Measurements from ENCODE around the gene FADS2. TPM values are rescaled to one million over a fixed set of nuclear protein-coding genes. Genes with fewer than 3 reads are reported as not detected.

Gene FADS2
- total and polyA plus RNA-seq, 9 of the 15 experiments (the other 6 are each of a cell fraction or from before 2014, with no cell fraction given), result 2.9 to 42.8 (median 16.2) TPM

DNA sequence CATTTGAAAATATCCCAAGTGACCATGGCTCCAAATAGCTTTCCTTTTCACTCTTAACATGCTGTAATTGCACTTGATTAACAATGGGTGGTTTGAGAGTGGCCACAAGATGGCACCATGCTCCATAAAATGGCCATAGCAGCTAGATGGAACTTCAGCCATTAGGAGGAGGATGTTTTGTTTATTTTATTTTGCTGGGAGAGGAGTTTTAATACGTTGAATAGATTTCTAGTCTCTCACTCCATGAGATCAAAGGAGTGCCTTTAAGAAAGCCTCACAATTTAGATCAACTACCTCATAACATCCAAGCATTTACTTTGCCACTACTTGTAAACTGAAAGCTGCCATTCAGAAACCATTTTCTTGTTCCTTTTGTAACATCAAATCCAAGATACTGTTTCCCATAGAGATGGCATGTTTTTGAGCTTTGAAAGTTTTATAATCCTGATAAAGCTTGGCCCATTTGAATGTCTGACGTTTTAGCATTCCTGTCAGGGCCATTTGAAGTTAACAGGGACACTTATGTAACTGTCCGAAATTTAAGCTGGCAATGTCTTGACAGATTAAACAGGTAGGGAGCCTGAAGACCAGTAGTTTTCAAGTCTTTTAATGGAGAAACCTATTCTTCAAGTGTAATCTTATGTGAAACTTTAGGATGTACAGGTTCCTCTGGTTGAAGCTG lies 30.7 kb upstream of the FADS2 start (continued):
- no peak for TF ChIP-seq XRCC3 (IDR thresholded peaks at IDR 0.05)
- TF ChIP-seq, protein P1, sequence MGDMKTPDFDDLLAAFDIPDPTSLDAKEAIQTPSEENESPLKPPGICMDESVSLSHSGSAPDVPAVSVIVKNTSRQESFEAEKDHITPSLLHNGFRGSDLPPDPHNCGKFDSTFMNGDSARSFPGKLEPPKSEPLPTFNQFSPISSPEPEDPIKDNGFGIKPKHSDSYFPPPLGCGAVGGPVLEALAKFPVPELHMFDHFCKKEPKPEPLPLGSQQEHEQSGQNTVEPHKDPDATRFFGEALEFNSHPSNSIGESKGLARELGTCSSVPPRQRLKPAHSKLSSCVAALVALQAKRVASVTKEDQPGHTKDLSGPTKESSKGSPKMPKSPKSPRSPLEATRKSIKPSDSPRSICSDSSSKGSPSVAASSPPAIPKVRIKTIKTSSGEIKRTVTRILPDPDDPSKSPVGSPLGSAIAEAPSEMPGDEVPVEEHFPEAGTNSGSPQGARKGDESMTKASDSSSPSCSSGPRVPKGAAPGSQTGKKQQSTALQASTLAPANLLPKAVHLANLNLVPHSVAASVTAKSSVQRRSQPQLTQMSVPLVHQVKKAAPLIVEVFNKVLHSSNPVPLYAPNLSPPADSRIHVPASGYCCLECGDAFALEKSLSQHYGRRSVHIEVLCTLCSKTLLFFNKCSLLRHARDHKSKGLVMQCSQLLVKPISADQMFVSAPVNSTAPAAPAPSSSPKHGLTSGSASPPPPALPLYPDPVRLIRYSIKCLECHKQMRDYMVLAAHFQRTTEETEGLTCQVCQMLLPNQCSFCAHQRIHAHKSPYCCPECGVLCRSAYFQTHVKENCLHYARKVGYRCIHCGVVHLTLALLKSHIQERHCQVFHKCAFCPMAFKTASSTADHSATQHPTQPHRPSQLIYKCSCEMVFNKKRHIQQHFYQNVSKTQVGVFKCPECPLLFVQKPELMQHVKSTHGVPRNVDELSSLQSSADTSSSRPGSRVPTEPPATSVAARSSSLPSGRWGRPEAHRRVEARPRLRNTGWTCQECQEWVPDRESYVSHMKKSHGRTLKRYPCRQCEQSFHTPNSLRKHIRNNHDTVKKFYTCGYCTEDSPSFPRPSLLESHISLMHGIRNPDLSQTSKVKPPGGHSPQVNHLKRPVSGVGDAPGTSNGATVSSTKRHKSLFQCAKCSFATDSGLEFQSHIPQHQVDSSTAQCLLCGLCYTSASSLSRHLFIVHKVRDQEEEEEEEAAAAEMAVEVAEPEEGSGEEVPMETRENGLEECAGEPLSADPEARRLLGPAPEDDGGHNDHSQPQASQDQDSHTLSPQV (IDR thresholded peaks at IDR 0.05), result peak; percentile 85; the same call in 1 of the 2 replicates
- no peak for TF ChIP-seq SREBF2 (CRISPR knock-in tag; IDR thresholded peaks at IDR 0.05)
- TF ChIP-seq SIX5 (IDR thresholded peaks at IDR 0.05; ENCODE audit: borderline replicate concordance in 1 of 2, insufficient read depth in 1 of 2, low read depth in 1 of 2, low read length in 2 of 2), result no peak
- TF ChIP-seq TAF9B (IDR thresholded peaks at IDR 0.05; ENCODE audit: partially characterized antibody), result no peak
- TF ChIP-seq MAFK (IDR thresholded peaks at IDR 0.05; ENCODE audit: low read length), result 0 out of 2 replicates have a peak, but pooled peaks have one; percentile 5
- 0 out of 2 replicates have a peak, but pooled peaks have one; percentile 31 for TF ChIP-seq MYNN (IDR thresholded peaks at IDR 0.05)
- TF ChIP-seq MYNN (CRISPR knock-in tag; IDR thresholded peaks at IDR 0.05), result no peak
- TF ChIP-seq SMAD2 (IDR thresholded peaks at IDR 0.05; ENCODE audit: low read depth, low read length), result no peak
- TF ChIP-seq MTA3 (IDR thresholded peaks at IDR 0.05; ENCODE audit: borderline replicate concordance), result no peak
- 0 out of 2 replicates have a peak, but pooled peaks have one; percentile 6 for TF ChIP-seq NR2F6 (CRISPR knock-in tag; IDR thresholded peaks at IDR 0.05)
- TF ChIP-seq CXXC5 (CRISPR knock-in tag; IDR thresholded peaks at IDR 0.05), result no peak
- peak; percentile 59 for TF ChIP-seq POLR2A (conservative IDR thresholded peaks at IDR 0.05)
- no peak for TF ChIP-seq HEY1 (CRISPR knock-in tag; IDR thresholded peaks at IDR 0.05; ENCODE audit: borderline replicate concordance)
- TF ChIP-seq RHOXF2B (CRISPR knock-in tag; conservative IDR thresholded peaks at IDR 0.05), result no peak
- peak; percentile 18; the same call in 1 of the 2 replicates for TF ChIP-seq PML (IDR thresholded peaks at IDR 0.05; ENCODE audit: low read length)
- no peak for TF ChIP-seq KLF10 (CRISPR knock-in tag; IDR thresholded peaks at IDR 0.05)
- TF ChIP-seq, protein P2, sequence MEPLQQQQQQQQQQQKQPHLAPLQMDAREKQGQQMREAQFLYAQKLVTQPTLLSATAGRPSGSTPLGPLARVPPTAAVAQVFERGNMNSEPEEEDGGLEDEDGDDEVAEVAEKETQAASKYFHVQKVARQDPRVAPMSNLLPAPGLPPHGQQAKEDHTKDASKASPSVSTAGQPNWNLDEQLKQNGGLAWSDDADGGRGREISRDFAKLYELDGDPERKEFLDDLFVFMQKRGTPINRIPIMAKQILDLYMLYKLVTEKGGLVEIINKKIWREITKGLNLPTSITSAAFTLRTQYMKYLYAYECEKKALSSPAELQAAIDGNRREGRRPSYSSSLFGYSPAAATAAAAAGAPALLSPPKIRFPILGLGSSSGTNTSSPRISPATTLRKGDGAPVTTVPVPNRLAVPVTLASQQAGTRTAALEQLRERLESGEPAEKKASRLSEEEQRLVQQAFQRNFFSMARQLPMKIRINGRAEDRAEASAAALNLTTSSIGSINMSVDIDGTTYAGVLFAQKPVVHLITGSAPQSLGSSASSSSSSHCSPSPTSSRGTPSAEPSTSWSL (CRISPR knock-in tag; IDR thresholded peaks at IDR 0.05; ENCODE audit: borderline replicate concordance), result no peak
- 0 out of 2 replicates have a peak, but pooled peaks have one; percentile 28 for TF ChIP-seq KLF16 (IDR thresholded peaks at IDR 0.05)
- TF ChIP-seq, protein P3, sequence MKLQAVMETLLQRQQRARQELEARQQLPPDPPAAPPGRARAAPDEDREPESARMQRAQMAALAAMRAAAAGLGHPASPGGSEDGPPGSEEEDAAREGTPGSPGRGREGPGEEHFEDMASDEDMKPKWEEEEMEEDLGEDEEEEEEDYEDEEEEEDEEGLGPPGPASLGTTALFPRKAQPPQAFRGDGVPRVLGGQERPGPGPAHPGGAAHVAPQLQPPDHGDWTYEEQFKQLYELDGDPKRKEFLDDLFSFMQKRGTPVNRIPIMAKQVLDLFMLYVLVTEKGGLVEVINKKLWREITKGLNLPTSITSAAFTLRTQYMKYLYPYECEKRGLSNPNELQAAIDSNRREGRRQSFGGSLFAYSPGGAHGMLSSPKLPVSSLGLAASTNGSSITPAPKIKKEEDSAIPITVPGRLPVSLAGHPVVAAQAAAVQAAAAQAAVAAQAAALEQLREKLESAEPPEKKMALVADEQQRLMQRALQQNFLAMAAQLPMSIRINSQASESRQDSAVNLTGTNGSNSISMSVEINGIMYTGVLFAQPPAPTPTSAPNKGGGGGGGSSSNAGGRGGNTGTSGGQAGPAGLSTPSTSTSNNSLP (IDR thresholded peaks at IDR 0.05; ENCODE audit: borderline replicate concordance, low read depth, low read length), result peak; percentile 97
- TF ChIP-seq ZNF384 (IDR thresholded peaks at IDR 0.05; ENCODE audit: low read depth, low read length), result no peak
- no peak for TF ChIP-seq NONO (IDR thresholded peaks at IDR 0.05; ENCODE audit: low read depth in 2 of 2, low read length in 1 of 2)
